ENCODE measurements around the gene SMIM9. TPM values are rescaled to one million over a fixed set of nuclear protein-coding genes. Genes with fewer than 3 reads are reported as not detected.

Gene SMIM9
- total RNA-seq, 2 donors from 2014 or later: not detected

DNA sequence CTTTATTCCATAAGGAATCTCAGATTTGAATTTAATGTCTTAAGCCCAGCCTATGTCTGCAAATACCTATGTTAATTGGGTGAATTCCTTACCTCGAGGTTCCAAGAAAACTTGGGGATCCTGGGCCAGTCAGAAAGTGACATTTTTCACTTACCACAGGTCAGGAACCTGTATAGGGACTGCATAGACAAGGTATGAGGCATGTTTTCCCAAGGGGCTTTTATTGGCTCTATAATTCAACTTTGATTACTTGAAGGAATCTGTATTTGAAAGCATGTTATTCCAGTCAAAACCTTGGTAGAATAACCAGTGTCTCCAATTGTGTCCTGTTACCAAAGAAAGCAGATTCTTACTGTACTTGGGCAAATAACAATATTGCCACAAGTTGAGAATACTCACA lies 20.7 kb downstream of the SMIM9 start:
- Histone ChIP-seq H3K4me1 (replicated peaks) (no peaks in the 10 kb centered on the region), H3K27ac (no peak overlapping the region), H3K9me3 (no peaks in the 10 kb centered on the region), H3K4me3 (no peak overlapping the region), H3K36me3 (no peaks in the 10 kb centered on the region), H3K27me3 (replicated peaks; ENCODE audit: insufficient read depth) (no peaks in the 10 kb centered on the region)
- no peak for DNase-seq (ENCODE audit: low spot score)
- TF ChIP-seq, protein P1, sequence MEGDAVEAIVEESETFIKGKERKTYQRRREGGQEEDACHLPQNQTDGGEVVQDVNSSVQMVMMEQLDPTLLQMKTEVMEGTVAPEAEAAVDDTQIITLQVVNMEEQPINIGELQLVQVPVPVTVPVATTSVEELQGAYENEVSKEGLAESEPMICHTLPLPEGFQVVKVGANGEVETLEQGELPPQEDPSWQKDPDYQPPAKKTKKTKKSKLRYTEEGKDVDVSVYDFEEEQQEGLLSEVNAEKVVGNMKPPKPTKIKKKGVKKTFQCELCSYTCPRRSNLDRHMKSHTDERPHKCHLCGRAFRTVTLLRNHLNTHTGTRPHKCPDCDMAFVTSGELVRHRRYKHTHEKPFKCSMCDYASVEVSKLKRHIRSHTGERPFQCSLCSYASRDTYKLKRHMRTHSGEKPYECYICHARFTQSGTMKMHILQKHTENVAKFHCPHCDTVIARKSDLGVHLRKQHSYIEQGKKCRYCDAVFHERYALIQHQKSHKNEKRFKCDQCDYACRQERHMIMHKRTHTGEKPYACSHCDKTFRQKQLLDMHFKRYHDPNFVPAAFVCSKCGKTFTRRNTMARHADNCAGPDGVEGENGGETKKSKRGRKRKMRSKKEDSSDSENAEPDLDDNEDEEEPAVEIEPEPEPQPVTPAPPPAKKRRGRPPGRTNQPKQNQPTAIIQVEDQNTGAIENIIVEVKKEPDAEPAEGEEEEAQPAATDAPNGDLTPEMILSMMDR (IDR thresholded peaks at IDR 0.05): no peak
- no peak for TF ChIP-seq POLR2AphosphoS5 (IDR thresholded peaks at IDR 0.05)
- no peak for TF ChIP-seq POLR2A (IDR thresholded peaks at IDR 0.05)
- 7% methylated on average over 1 of the region's 1 CpG for WGBS
- intact Hi-C loops (cut with DNase I): no loop called here

DNA sequence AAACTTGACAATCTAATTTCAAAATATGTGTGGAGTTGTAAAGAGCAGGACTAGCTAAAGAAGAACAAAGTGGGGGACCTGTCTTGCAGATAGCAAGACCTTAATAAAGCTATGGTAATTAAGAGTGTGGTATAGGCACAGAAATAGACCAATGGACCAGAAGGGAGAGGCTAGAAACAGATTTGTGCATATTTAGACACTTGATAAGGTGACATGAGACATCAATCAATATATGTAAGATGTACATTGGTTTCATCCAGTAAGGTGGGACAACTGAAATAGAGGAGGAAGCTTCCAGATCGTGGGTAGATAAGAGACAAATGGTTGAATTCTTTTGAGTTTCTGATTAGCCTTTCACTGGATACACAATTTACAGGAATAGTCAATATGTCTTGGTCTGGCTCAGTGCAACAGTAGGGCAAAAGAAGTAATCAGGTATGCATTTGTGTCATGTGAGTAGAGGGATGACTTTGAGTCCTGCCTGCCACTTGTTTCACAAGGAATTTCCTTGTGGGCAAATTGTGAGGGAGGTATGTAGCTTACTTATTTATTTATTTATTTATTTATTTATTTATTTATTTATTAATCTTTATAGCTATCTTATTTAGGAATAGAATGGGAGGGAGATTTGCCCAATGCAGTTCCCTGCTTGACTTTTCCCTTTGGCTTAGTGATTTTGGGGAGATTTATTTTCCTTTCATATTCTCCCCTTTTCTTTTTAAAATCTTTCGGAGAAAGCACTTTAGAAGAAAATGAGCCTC lies 21.9 kb downstream of the SMIM9 start:
- DNase-seq (ENCODE audit: low spot score): no peak
- intact Hi-C loops (cut with DNase I): no loop called here
- Histone ChIP-seq H3K36me3 (no peaks in the 10 kb centered on the region), H3K27me3 (replicated peaks; ENCODE audit: insufficient read depth) (no peaks in the 10 kb centered on the region), H3K27ac (no peak overlapping the region), H3K9me3 (no peaks in the 10 kb centered on the region), H3K4me1 (replicated peaks) (no peaks in the 10 kb centered on the region), H3K4me3 (no peak overlapping the region)
- no peak for TF ChIP-seq POLR2A (IDR thresholded peaks at IDR 0.05)
- TF ChIP-seq POLR2AphosphoS5 (IDR thresholded peaks at IDR 0.05): no peak
- TF ChIP-seq, protein P1 (IDR thresholded peaks at IDR 0.05): no peak
- 97% methylated on average over 2 of the region's 2 CpGs for WGBS

DNA sequence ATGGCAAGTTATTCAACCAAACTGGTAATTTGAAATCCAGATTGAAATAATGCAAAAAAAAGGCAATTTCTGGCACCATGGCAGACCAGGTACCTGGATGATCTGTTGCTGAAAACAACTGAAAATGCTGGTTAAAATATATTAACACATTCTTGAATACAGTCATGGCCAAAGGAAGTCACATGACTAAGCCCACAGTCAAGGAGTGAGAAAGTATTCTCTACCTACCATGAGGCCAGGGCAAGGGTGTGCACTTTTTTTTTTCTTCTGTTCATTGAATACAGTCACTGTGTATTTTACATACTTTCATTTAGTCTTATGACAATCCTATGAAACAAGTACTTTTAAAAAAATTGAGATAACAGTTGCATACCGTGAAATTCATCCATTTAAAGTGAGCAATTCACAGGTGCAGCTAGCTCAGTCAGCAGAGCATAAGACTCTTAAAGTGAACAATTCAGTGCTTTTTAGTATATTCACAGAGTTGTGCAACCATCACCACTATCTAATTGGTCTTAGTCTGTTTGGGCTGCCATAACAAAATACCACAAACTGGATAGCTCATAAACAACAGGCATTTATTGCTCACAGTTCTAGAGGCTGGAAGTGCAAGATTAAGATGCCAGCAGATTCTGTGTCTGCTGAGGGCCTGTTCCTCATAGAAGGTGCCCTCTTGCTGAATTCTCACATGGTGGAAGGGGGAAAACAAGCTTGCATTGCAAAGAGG lies 24.4 kb downstream of the SMIM9 start:
- no peaks in the 10 kb centered on the region for H3K36me3 ChIP-seq
- no peak overlapping the region for H3K27ac ChIP-seq
- H3K4me1 ChIP-seq (replicated peaks): no peaks in the 10 kb centered on the region
- intact Hi-C loops (cut with DNase I): no loop called here
- no peak for TF ChIP-seq POLR2A (IDR thresholded peaks at IDR 0.05)
- TF ChIP-seq POLR2AphosphoS5 (IDR thresholded peaks at IDR 0.05): no peak
- TF ChIP-seq, protein P1 (IDR thresholded peaks at IDR 0.05): no peak
- DNase-seq (ENCODE audit: low spot score): no peak
- WGBS: 59% methylated on average over 1 of the region's 1 CpG
- no peaks in the 10 kb centered on the region for H3K27me3 ChIP-seq (replicated peaks; ENCODE audit: insufficient read depth)
- H3K9me3 ChIP-seq: no peaks in the 10 kb centered on the region
- H3K4me3 ChIP-seq: no peak overlapping the region

DNA sequence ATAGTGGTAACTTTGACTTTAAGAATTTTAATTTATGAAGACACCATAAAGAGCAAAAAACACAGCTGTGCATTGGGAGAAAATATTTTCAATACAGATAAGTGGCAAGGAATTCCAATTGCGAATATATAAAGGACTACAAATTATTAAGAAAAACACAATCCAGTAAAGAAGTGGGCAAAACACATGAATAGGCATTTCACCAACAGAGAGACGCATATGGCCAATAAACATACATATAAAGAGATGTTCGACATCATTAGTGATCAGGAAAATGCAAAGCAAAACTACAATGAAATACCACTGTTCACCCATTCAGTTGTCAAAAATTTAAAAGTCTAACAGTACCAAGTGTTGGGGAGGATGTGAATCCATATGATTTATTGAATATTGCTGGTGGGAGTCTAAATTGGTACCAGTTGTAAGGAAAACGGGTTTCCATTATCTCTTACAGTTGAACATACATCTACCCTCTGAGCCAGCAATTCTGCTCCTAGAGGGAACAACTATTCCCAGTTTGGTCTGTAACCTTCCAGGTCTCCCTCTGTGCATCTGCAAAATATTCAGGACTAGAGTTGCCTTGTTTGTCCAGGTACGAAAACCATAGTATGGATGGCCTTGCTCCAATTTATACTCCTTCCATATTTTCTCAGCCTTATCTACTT lies 27.5 kb downstream of the SMIM9 start:
- intact Hi-C loops (cut with DNase I): no loop called here
- H3K27me3 ChIP-seq (replicated peaks; ENCODE audit: insufficient read depth): no peaks in the 10 kb centered on the region
- no peak for DNase-seq (ENCODE audit: low spot score)
- 93% methylated on average over 5 of the region's 5 CpGs for WGBS
- TF ChIP-seq POLR2AphosphoS5 (IDR thresholded peaks at IDR 0.05) (no peak), POLR2A (IDR thresholded peaks at IDR 0.05) (no peak)
- TF ChIP-seq, protein P1 (IDR thresholded peaks at IDR 0.05): no peak
- no peaks in the 10 kb centered on the region for H3K4me1 ChIP-seq (replicated peaks)
- H3K9me3 ChIP-seq: no peaks in the 10 kb centered on the region
- no peak overlapping the region for H3K4me3 ChIP-seq
- H3K36me3 ChIP-seq: no peaks in the 10 kb centered on the region
- H3K27ac ChIP-seq: no peak overlapping the region

All from prostate gland (tissue), 2 donors.